HG02943 (cell line): ENCODE data around the gene MAPK10.
"Not testable (repeated sequence)": the region's sequence is repeated elsewhere in the genome, so short reads cannot be mapped to it uniquely, and the experiment has no call there.

ENCODE experiments used
- ATAC-seq: cut with Tn5 transposase; IDR thresholded peaks from one replicate; pipeline ENCODE4 v1.9.1; 2021; ENCODE audit warnings: mild to moderate bottlenecking, low read depth, moderate library complexity; ENCODE audit not compliant: unreplicated experiment

The MAPK10 gene

GRCh38 chr4:86050496-86050895 lies 309.4 kb downstream of the MAPK10 start:
- ATAC-seq, result no peak

DNA sequence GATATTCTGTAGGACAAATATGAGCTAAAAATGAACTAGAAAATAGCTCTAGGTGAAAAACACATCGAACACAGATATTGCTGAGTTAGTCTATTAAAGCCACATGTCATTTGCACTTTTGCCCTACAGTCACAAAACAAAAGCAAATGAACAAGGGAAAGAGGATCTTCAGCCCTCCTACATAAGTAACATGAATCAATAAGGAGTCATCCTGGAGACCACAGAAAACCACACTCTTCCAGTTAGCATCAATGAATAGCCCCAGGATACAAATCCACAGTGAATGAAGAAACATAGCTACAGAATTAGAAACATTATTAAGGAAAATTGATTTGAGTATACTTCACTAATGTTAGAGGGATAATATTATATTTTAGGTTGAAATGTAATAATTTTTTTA lies 311.4 kb downstream of the MAPK10 start:
- no peak for ATAC-seq

DNA sequence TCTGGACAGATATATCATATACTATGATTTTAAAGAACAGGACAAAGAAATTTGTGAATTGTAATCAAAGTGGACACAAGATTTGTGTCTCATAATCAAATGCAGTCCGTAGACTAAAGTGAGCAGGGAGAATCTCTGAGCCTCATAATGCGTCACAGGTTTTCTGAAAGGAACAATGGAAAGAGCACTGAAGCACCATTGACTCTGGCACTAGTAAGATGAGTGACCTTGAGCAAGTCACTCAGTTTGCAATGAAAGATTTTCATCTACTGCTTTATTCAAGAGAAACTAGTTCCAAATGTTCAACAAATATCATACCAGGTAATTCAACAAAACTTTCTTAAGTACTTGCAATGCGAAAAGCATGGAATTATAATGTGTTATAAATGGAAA lies 315.3 kb downstream of the MAPK10 start:
- ATAC-seq, result no peak

DNA sequence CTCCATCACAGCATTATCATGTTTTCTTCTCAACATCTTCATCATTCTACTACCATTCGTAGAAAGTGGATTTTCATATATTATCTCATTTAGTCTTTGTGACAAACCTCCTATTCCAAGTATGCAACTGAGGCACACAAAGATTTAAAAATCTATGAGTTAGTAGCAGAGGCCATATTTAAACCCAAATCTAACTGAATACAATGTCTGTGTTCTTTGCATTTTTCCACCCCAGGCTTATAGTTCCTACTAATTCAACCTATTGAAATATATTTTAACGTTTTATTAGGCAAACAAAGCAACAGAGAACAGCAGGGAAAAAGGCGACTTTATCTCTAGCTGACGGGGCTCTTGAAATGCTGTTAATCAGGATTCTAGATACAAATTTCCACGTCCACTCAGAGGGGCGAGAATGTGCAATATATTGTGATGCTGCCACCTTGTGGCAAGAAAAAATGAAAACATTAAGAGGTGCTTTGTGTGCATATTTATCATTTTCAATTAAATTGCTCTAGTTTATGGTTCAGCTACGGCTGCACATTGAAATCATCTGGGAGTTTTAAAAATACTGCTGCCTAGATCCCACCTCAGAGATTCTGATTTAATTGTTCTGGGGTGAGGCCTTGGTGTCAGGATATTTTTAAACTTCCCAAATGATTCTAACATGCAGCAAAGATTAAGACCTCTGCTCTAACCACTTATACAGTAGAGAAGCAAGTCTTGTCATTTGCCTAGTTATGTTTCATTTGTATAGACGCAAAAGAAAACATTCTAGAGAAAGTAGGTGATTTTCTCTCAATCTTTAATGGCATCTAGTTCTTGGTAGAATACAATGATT lies 315.9 kb downstream of the MAPK10 start:
- peak; percentile 55 for ATAC-seq

- no peak for ATAC-seq
Observed at GRCh38 chr4:86038037-86038436, 321.8 kb downstream of the MAPK10 start.

DNA sequence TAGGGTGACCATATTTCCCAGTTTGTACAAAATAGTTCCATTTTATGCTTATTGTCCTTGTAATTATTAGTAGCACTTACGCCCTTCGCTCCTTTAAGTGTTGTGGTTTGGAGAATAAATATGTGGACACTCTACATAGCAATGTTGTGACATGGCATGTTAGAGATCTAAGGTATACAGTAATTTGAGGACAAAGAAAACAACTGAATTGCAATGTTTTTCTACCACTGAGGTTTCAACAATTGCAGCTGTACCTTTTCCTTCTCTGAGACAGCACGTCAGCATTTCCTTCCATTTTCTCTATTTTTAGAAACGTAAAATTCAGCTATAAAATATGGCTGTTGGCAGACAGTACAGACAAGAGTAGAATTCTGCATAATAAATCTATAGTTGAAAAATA lies 323.1 kb downstream of the MAPK10 start:
- no peak for ATAC-seq

GRCh38 chr4:86035688-86036087 lies 324.2 kb downstream of the MAPK10 start:
- no peak for ATAC-seq

DNA sequence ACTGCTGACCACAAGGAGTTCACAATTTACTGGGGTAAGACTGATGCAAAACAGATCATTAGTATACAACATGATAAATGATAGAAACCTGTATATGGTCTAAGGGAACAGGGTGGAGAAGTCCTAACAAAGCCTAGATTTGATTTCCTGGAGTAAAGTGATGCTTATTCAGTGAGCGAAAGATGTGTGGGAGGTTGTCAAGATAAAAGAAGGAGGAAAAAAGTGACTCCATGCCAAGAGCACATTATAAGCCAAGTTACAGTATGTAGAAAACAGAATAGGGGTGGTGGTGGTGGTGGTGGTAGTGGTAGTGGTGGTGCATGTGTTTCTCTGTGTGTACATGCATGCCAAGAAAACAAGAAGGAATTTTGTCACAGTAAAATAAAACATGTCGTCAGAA lies 325.2 kb downstream of the MAPK10 start:
- ATAC-seq, result no peak

- ATAC-seq, result no peak
Observed at GRCh38 chr4:86033171-86033570, 326.7 kb downstream of the MAPK10 start.

- ATAC-seq, result no peak
Observed at GRCh38 chr4:86032476-86033022, 327.3 kb downstream of the MAPK10 start.

DNA sequence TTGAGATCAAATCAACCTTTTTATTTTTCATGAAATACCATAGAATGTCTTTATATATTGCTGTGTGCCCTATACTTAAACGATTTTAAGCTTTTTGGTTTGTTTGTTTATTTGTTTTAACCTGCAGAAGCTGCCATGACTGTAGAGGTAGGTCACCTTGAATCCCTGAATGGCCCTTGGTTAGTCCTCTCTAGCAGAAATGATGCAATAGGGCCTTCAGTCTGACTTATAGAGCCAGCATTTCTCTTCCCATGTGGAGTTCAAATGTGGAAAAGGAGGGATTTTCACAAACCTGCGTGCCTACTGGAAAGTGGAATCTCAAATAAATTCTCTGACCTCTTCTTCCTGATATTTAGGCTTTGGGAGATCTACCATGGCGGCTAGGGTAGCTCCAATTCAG lies 327.9 kb downstream of the MAPK10 start:
- no peak for ATAC-seq

DNA sequence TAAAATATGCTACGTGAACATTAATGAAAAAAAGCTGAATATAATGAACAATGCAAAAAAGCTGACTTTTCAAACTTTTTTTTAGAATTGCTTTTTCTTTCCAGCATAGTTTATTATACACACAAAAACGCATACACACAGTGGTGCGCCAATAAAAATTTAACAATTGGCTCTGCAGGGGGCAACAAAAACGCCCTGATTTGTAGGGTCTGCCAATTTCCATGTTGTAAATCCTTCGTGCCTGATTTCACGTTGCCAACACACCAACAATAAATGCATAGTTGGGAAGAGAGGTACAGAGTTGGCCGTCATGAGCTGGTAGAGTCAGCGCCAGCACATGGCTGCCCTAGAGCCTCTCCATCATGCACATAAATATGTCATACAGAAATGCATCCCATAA lies 333.1 kb downstream of the MAPK10 start:
- ATAC-seq, result no peak

- ATAC-seq, result not testable (repeated sequence)
Observed at GRCh38 chr4:86021671-86022070, 338.2 kb downstream of the MAPK10 start.

- no peak for ATAC-seq
Observed at GRCh38 chr4:86019906-86020305, 339.9 kb downstream of the MAPK10 start.

GRCh38 chr4:86019362-86019761 lies 340.5 kb downstream of the MAPK10 start:
- ATAC-seq, result no peak

DNA sequence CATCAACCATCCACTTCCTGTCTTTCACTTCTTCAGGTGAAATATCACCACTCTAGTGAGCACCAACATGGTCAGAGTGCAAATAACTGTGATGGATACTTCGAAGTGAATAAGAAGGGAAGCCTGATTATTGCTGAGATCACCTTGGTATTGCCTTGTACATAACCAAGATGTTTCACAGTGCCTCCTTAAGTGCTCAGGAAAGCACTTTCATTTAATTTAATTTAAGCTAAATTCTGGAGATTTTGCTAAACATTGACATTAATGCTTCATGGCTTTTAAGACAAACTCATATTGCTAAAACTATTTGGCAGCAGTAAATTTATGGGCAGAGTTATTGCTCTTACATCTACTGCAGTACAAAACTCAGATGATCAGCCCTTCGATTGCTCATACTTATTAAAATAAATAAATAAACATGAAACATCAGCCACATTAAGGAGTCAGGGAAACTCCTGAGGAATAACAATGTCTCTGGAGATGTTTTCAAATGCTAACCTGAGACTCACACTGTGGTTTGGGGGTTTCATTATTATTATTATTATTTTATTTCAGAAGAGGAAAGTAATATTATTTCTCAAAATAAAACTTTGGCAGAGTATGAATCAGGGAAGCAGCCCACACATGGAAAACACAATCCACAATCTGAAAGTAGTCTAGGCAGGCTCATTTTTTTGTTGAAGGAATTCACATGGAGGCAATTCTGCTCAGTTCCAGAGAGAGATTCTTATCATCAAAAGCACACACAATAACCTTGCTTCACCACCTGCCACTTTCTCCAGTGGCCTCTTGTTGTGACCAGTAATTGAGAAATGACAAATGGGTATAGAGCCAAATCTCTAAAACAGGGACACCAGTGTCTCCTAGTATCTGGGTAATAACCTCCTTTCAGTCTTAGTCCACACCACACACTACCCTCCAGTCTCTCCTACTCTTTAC lies 344.2 kb downstream of the MAPK10 start:
- ATAC-seq, result no peak

- ATAC-seq, result peak; percentile 58
Observed at GRCh38 chr4:86014599-86014998, 345.3 kb downstream of the MAPK10 start.

GRCh38 chr4:86013621-86014020 lies 346.2 kb downstream of the MAPK10 start:
- no peak for ATAC-seq

DNA sequence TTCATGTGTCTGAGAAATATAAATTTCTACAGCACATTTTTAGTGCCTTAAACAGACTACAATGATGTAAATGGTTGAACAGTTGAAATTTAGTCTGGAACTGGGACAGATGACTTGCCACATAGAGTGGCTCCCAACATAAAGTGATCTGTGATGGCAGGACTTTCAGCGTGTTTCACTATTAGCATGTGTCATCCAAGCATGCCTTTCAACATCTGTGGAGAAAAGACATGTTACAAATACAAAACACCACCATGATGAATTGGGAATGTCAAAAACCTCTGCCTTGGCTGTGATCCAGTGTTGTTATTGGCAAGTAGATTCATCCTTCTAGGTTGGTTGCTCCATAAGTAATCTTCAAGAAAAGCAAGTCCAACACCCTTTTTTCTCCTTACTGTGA lies 348.7 kb downstream of the MAPK10 start:
- no peak for ATAC-seq

DNA sequence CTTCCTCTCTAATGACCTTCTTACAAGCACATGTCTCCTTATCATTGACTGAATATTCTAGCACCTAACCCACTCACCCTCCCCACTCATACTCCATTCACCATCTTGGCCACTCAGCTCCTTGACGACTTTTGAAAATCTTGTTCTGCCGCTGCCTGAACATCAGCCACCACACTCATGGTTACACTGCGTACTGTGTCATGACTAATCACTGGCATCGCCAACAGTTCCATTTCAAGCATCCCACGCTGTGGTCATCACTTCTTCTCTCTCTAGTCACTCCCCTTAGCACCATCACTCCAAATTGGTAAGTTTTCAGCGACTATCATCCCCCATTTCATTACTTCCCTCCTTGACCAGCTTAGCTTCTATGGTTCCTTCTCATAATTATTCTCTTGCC lies 352.8 kb downstream of the MAPK10 start:
- ATAC-seq, result no peak

DNA sequence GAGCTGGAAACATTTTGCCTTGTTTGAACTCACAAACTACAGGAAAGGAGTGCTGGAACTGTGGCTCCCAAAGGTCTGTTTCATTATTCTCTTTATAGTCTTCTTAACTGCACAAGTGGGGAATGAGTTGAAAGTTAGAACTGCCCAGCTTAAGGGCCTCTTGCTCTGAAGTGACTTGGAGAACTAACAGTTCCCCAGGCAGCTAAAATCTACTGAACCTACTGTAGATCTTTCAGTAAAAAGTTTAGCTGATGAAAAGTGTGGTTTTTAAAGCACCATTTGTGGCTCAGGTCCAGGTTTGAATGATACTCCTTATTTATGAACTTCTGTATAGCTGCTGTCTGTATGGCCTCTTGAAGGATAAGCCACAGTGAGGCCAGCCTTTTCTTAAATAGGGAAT lies 353.8 kb downstream of the MAPK10 start:
- ATAC-seq, result no peak
